Left lung (tissue), 10 donors: ENCODE results near the gene CMPK2. TPM values are rescaled to one million over a fixed set of nuclear protein-coding genes. Genes with fewer than 3 reads are reported as not detected.
A peak's percentile ranks its signal among the peaks of the same experiment; 100 is the strongest.

Experiments
- ATAC-seq: fragments of 200-7000 bp; cut with Tn5 transposase; one replicate; pipeline ENCODE4 v1.9.1; 2020; ENCODE audit warnings: moderate library complexity
- DNase-seq, 4 donors: peaks; one replicate each; pipeline ENCODE4 v3.0.0-alpha.2; 2013 to 2020
- H3K27ac ChIP-seq, 2 donors: fragments of 200-600 bp; sonication (generic) in 1 of 2; one replicate each; pipeline versions ENCODE4 v1.5.0 to v1.8.0; 2020 to 2021
- H3K27me3 ChIP-seq, 2 donors: fragments of 200-600 bp; sonication (generic) in 1 of 2; one replicate each; pipeline versions ENCODE4 v1.5.0 to v1.8.0; 2020 to 2021
- H3K36me3 ChIP-seq, 2 donors: fragments of 200-600 bp; sonication (generic) in 1 of 2; one replicate each; pipeline versions ENCODE4 v1.5.0 to v1.8.0; 2020 to 2021
- H3K4me1 ChIP-seq, 2 donors: fragments of 200-600 bp; one replicate each; pipeline ENCODE4 v1.8.0; 2021
- H3K4me3 ChIP-seq, 2 donors: fragments of 200-600 bp; sonication (generic) in 1 of 2; one replicate each; pipeline versions ENCODE4 v1.5.0 to v1.8.0; 2020 to 2021; ENCODE audit warnings: mild to moderate bottlenecking in 1 of 2
- H3K9me3 ChIP-seq, 2 donors: fragments of 200-600 bp; sonication (generic) in 1 of 2; one replicate each; pipeline versions ENCODE4 v1.5.0 to v1.8.0; 2020 to 2021
- intact Hi-C, 2 donors: fragments of 100-400 bp; cut with DNase I; formaldehyde crosslinking; loops; one replicate each; pipeline versions ENCODE4 v1.11.2 to v1.14.2; 2022
- polyA plus RNA-seq, 6 donors: library from polyadenylated mRNA; unstranded; fragments of 120-200 nt; gene quantifications; one replicate each; pipeline ENCODE4 v1.2.1, GENCODE V29; 2013; ENCODE audit not compliant: insufficient read length in 6 of 6
- total RNA-seq, 2 donors: library from RNA; stranded (reverse); fragmentation: NEBNext Ultra II Directional; extraction: Animal tissue kit (Norgen Biotek cat#: 25700); gene quantifications; one replicate each; pipeline ENCODE4 v1.2.1, GENCODE V29; 2021
- TF ChIP-seq, protein P1 (sequence below), 2 donors: fragments of 200-600 bp; sonication (generic) in 1 of 2; IDR thresholded peaks; one replicate each; pipeline versions ENCODE4 v1.5.0 to v1.8.0; 2021; ENCODE audit warnings: antibody characterized with exemption in 2 of 2
- donor health status: DM: no; HTN: yes; CAD: no.
- donor health status: DM: no; HTN: no; CAD: no.

Gene CMPK2
- total and polyA plus RNA-seq, 8 donors: 3.6 to 20.2 (median 4.4) TPM

DNA sequence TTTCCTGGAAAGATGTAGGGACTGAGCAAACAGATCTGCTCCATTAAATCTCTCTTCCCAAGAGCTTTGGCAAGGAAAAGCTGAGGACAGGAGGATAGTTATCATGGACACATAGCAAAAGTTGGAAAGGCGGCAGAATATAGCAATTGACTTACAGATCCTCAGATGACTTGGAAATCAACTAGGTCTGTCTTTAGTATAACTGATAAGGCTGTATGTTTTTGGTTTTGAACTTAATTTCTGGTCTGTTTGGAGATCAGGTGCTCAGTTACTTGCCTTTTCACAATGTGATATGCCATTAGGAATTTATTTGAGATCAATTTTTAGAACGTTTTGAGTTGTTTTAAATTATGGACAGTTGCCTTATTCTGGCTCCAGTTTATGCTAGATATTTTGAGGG lies 19.8 kb upstream of the CMPK2 start:
- intact Hi-C loops: no loop called here
- Histone ChIP-seq H3K36me3 (peaks cover 0 to 8% of the 10 kb centered on the region in 2 donors), H3K4me1 (no peaks in the 10 kb centered on the region), H3K4me3 (no peak overlapping the region), H3K27me3 (no peaks in the 10 kb centered on the region), H3K9me3 (no peaks in the 10 kb centered on the region), H3K27ac (no peak overlapping the region)
- TF ChIP-seq, protein P1, sequence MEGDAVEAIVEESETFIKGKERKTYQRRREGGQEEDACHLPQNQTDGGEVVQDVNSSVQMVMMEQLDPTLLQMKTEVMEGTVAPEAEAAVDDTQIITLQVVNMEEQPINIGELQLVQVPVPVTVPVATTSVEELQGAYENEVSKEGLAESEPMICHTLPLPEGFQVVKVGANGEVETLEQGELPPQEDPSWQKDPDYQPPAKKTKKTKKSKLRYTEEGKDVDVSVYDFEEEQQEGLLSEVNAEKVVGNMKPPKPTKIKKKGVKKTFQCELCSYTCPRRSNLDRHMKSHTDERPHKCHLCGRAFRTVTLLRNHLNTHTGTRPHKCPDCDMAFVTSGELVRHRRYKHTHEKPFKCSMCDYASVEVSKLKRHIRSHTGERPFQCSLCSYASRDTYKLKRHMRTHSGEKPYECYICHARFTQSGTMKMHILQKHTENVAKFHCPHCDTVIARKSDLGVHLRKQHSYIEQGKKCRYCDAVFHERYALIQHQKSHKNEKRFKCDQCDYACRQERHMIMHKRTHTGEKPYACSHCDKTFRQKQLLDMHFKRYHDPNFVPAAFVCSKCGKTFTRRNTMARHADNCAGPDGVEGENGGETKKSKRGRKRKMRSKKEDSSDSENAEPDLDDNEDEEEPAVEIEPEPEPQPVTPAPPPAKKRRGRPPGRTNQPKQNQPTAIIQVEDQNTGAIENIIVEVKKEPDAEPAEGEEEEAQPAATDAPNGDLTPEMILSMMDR (IDR thresholded peaks at IDR 0.05): no peak
- DNase-seq (no peak), ATAC-seq (no peak)

GRCh38 chr2:6883448-6884122 lies 17.9 kb upstream of the CMPK2 start:
- peaks cover 0 to 4% of the 10 kb centered on the region in 2 donors for H3K36me3 ChIP-seq
- ATAC-seq (no peak), DNase-seq (peak in 2 of 4 donors; percentile 62 to 81)
- H3K4me1 ChIP-seq: peaks cover 0 to 11% of the 10 kb centered on the region in 2 donors
- no peak overlapping the region for H3K4me3 ChIP-seq
- intact Hi-C loops: no loop called here
- no peaks in the 10 kb centered on the region for H3K9me3 ChIP-seq
- TF ChIP-seq, protein P1 (IDR thresholded peaks at IDR 0.05): no peak
- no peak overlapping the region for H3K27ac ChIP-seq
- no peaks in the 10 kb centered on the region for H3K27me3 ChIP-seq

GRCh38 chr2:6881516-6881915 lies 15.8 kb upstream of the CMPK2 start:
- no peak overlapping the region for H3K4me3 ChIP-seq
- peaks cover 0 to 4% of the 10 kb centered on the region in 2 donors for H3K36me3 ChIP-seq
- ATAC-seq: no peak
- intact Hi-C loops: no loop called here
- H3K27ac ChIP-seq: no peak overlapping the region
- no peak for DNase-seq
- no peaks in the 10 kb centered on the region for H3K9me3 ChIP-seq
- peaks cover 0 to 28% of the 10 kb centered on the region in 2 donors for H3K4me1 ChIP-seq
- TF ChIP-seq, protein P1 (IDR thresholded peaks at IDR 0.05): no peak
- H3K27me3 ChIP-seq: no peaks in the 10 kb centered on the region

DNA sequence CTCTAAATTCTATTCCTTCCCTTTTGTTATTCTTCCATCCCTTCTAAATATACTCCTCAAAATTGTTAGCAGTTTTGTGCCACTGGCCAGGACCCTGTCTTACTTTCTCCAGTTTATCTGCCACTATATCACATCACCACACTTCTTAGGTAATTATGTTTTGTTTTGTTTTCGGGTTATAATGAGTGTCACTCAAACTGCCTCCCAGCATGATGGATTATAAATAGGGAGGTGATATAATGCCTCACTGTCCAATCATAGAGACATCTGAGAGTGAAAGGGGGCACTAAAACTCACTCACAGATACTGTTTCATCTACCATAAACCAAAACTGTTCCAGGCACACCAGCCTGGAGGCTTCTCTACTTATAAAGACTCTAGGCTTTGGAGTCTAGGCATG lies 15.3 kb upstream of the CMPK2 start:
- TF ChIP-seq, protein P1 (IDR thresholded peaks at IDR 0.05): no peak
- ATAC-seq (no peak), DNase-seq (no peak)
- intact Hi-C loops: no loop called here
- Histone ChIP-seq H3K4me1 (peaks cover 0 to 33% of the 10 kb centered on the region in 2 donors), H3K4me3 (no peak overlapping the region), H3K27me3 (no peaks in the 10 kb centered on the region), H3K9me3 (no peaks in the 10 kb centered on the region), H3K27ac (no peak overlapping the region), H3K36me3 (peaks cover 0 to 4% of the 10 kb centered on the region in 2 donors)

- intact Hi-C loops: no loop called here
- no peaks in the 10 kb centered on the region for H3K27me3 ChIP-seq
- peaks cover 0 to 34% of the 10 kb centered on the region in 2 donors for H3K4me1 ChIP-seq
- peaks cover 0 to 4% of the 10 kb centered on the region in 2 donors for H3K36me3 ChIP-seq
- no peaks in the 10 kb centered on the region for H3K9me3 ChIP-seq
- ATAC-seq (no peak), DNase-seq (no peak)
- peak overlapping the region in 1 of 2 donors; percentile 35 for H3K27ac ChIP-seq
- H3K4me3 ChIP-seq: peak overlapping the region in 1 of 2 donors; percentile 56
- TF ChIP-seq, protein P1 (IDR thresholded peaks at IDR 0.05): no peak
These were observed 14.6 kb upstream of the CMPK2 start for GRCh38 chr2:6880200-6880733.
